H1 (cell line): ENCODE data around the gene NFAM1. TPM values are rescaled to one million over a fixed set of nuclear protein-coding genes. Genes with fewer than 3 reads are reported as not detected.
A peak's percentile ranks its signal among the peaks of the same experiment; 100 is the strongest.

Experiments
- CTCF ChIA-PET: fragments of 300-600 bp; sonication (Branson Sonifier 250); formaldehyde crosslinking; loops from one replicate; lab custom pipeline; 2021; ENCODE audit not compliant: partially characterized antibody; lab: Charles Lee
- POLR2A ChIA-PET: fragments of 300-600 bp; sonication (Branson Sonifier 250); formaldehyde crosslinking; loops from one replicate; lab custom pipeline; 2021; ENCODE audit warnings: inconsistent platforms; ENCODE audit not compliant: partially characterized antibody; lab: Charles Lee
- DNase-seq, 2 experiments: peaks; one replicate each; pipeline versions ENCODE4 v3.0.0 to v3.0.0-alpha.2; 2010 to 2022; ENCODE audit warnings: low spot score in 2 of 2, low read depth in 1 of 2, mixed read lengths in 1 of 2
- FAIRE-seq: peaks from 2 replicates; lab custom pipeline; 2011; peaks lifted over from hg19 to GRCh38; lab: Jason Lieb, UNC
- H2AFZ ChIP-seq: 2 replicates; pipeline ENCODE4 v1.8.1; 2012; ENCODE audit warnings: low read length, inconsistent platforms
- H2AK5ac ChIP-seq: 2 replicates; pipeline ENCODE4 v1.6.1; 2013; ENCODE audit warnings: low read depth, low read length
- H2BK120ac ChIP-seq: replicated peaks from 2 replicates; pipeline ENCODE3; 2013; ENCODE audit warnings: low read depth, low read length, inconsistent platforms
- H2BK12ac ChIP-seq: 2 replicates; pipeline ENCODE4 v1.6.1; 2013; ENCODE audit warnings: low read depth, low read length
- H2BK15ac ChIP-seq: 2 replicates; pipeline ENCODE4 v1.6.1; 2013; ENCODE audit warnings: low read length
- H2BK20ac ChIP-seq: 2 replicates; pipeline ENCODE4 v1.6.1; 2013; ENCODE audit warnings: low read length
- H2BK5ac ChIP-seq: 2 replicates; pipeline ENCODE4 v1.6.1; 2013; ENCODE audit warnings: low read depth, low read length
- H3K14ac ChIP-seq: 2 replicates; pipeline ENCODE4 v1.6.1; 2013; ENCODE audit warnings: inconsistent platforms; ENCODE audit not compliant: insufficient read length
- H3K18ac ChIP-seq: 2 replicates; pipeline ENCODE4 v1.6.1; 2013; ENCODE audit warnings: low read length; ENCODE audit errors: extremely low read depth
- H3K23ac ChIP-seq: 2 replicates; pipeline ENCODE4 v1.6.1; 2013; ENCODE audit warnings: inconsistent platforms; ENCODE audit not compliant: insufficient read length
- H3K23me2 ChIP-seq: 2 replicates; pipeline ENCODE4 v1.6.1; 2013; ENCODE audit warnings: low read depth, low read length
- H3K27ac ChIP-seq: 2 replicates; pipeline ENCODE4 v1.6.1; 2011; ENCODE audit warnings: low read depth, low read length, inconsistent platforms
- H3K27me3 ChIP-seq, 4 experiments: replicated peaks in 1 of 4; 1 replicate in 1 of 4; 2 replicates in 3 of 4; pipeline versions ENCODE4 v1.6.1 to v1.8.1; 2011 to 2013; ENCODE audit warnings: low read length in 3 of 4, mild to moderate bottlenecking in 3 of 4, inconsistent platforms in 2 of 4, mixed read lengths in 2 of 4, moderate library complexity in 1 of 4; ENCODE audit not compliant: control insufficient read depth in 3 of 4, insufficient read depth in 3 of 4; ENCODE audit errors: extremely low read depth in 1 of 4
- H3K36me3 ChIP-seq, 4 experiments: 2 replicates each; pipeline versions ENCODE4 v1.6.1 to v1.8.1; 2011 to 2013; ENCODE audit warnings: mild to moderate bottlenecking in 4 of 4, low read length in 3 of 4, moderate library complexity in 2 of 4, control low read depth in 1 of 4, inconsistent platforms in 1 of 4; ENCODE audit not compliant: insufficient read depth in 4 of 4, control insufficient read depth in 2 of 4
- H3K4ac ChIP-seq: replicated peaks from 2 replicates; pipeline ENCODE3; 2013; ENCODE audit warnings: low read length, low read depth, mixed read lengths, inconsistent platforms; ENCODE audit not compliant: insufficient read length
- H3K4me1 ChIP-seq, 4 experiments: replicated peaks in 1 of 4; 1 replicate in 1 of 4; 2 replicates in 3 of 4; pipeline versions ENCODE4 v1.6.1 to v1.8.1; 2011 to 2013; ENCODE audit warnings: low read length in 3 of 4, inconsistent platforms in 2 of 4, mixed read lengths in 1 of 4; ENCODE audit not compliant: insufficient read depth in 4 of 4, control insufficient read depth in 3 of 4
- H3K4me2 ChIP-seq, 2 experiments: 2 replicates each; pipeline versions ENCODE4 v1.6.1 to v1.8.1; 2011 to 2013; ENCODE audit warnings: low read depth in 2 of 2, low read length in 2 of 2, control low read depth in 1 of 2, inconsistent platforms in 1 of 2, mild to moderate bottlenecking in 1 of 2; ENCODE audit not compliant: insufficient read depth in 1 of 2
- H3K4me3 ChIP-seq, 4 experiments: fragments of 200-600, 300-600 bp in 1 of 4; sonication (generic), shearing (Covaris generic), sonication (Bioruptor Twin) in 1 of 4; 2 replicates each; pipeline versions ENCODE4 v1.5.1 to v1.8.1; 2011 to 2016; ENCODE audit warnings: low read length in 4 of 4, low read depth in 3 of 4, control low read depth in 2 of 4, inconsistent platforms in 2 of 4, mild to moderate bottlenecking in 2 of 4, mixed read lengths in 1 of 4, moderate library complexity in 1 of 4; ENCODE audit not compliant: insufficient read depth in 2 of 4; ENCODE audit errors: extremely low read depth in 1 of 4
- H3K56ac ChIP-seq: replicated peaks from 2 replicates; pipeline ENCODE3; 2013; ENCODE audit warnings: low read depth, mild to moderate bottlenecking, mixed read lengths, low read length, inconsistent platforms; ENCODE audit not compliant: insufficient read length
- H3K79me1 ChIP-seq: 2 replicates; pipeline ENCODE4 v1.6.1; 2013; ENCODE audit warnings: low read depth, low read length, control low read depth
- H3K79me2 ChIP-seq, 2 experiments: 2 replicates each; pipeline versions ENCODE4 v1.6.1 to v1.8.1; 2012 to 2013; ENCODE audit warnings: low read length in 2 of 2, mild to moderate bottlenecking in 2 of 2, inconsistent platforms in 1 of 2; ENCODE audit not compliant: insufficient read depth in 2 of 2, control insufficient read depth in 1 of 2
- H3K9ac ChIP-seq, 4 experiments: replicated peaks in 1 of 4; 1 replicate in 1 of 4; 2 replicates in 3 of 4; pipeline versions ENCODE4 v1.6.1 to v1.8.1; 2011 to 2013; ENCODE audit warnings: low read depth in 3 of 4, low read length in 3 of 4, control low read depth in 2 of 4, mild to moderate bottlenecking in 2 of 4, moderate library complexity in 2 of 4, inconsistent platforms in 1 of 4; ENCODE audit errors: extremely low read depth in 1 of 4
- H3K9me3 ChIP-seq, 2 experiments: 2 replicates each; pipeline versions ENCODE4 v1.6.1 to v1.8.1; 2012 to 2013; ENCODE audit warnings: mild to moderate bottlenecking in 2 of 2, moderate library complexity in 2 of 2, control low read depth in 1 of 2, inconsistent platforms in 1 of 2, low read depth in 1 of 2, low read length in 1 of 2, mixed read lengths in 1 of 2; ENCODE audit not compliant: insufficient read depth in 2 of 2
- H4K20me1 ChIP-seq, 2 experiments: replicated peaks in 1 of 2; 2 replicates each; pipeline versions ENCODE3 to v1.8.1; 2011 to 2013; ENCODE audit warnings: inconsistent platforms in 2 of 2, low read length in 2 of 2, mild to moderate bottlenecking in 1 of 2; ENCODE audit not compliant: insufficient read depth in 2 of 2, control insufficient read depth in 1 of 2
- H4K5ac ChIP-seq: 2 replicates; pipeline ENCODE4 v1.6.1; 2013; ENCODE audit warnings: low read length, low read depth, mixed read lengths, inconsistent platforms; ENCODE audit not compliant: insufficient read length
- H4K8ac ChIP-seq: 2 replicates; pipeline ENCODE4 v1.8.0; 2013; ENCODE audit warnings: mild to moderate bottlenecking, moderate library complexity, low read length, inconsistent platforms; ENCODE audit not compliant: insufficient read depth; ENCODE audit errors: extremely low read depth
- H4K91ac ChIP-seq: replicated peaks from 2 replicates; pipeline ENCODE3; 2013; ENCODE audit warnings: low read length, mixed read lengths, inconsistent platforms; ENCODE audit not compliant: insufficient read length
- BRCA1 ChIP-seq: IDR thresholded peaks from 2 replicates; pipeline ENCODE4 v1.6.1; 2012; ENCODE audit warnings: low read depth, low read length, improper control_type of control experiment
- MAFK ChIP-seq: IDR thresholded peaks from 2 replicates; pipeline ENCODE4 v1.6.1; 2012; ENCODE audit warnings: low read depth, mild to moderate bottlenecking, improper control_type of control experiment, low read length
- SIN3A ChIP-seq, 2 experiments: IDR thresholded peaks in 1 of 2; conservative IDR thresholded peaks in 1 of 2; 2 replicates each; pipeline ENCODE4 v1.6.1; 2011 to 2012; ENCODE audit warnings: low read length in 2 of 2, improper control_type of control experiment in 1 of 2, low read depth in 1 of 2, mild to moderate bottlenecking in 1 of 2
- TCF12 ChIP-seq: IDR thresholded peaks from 2 replicates; pipeline ENCODE4 v1.6.1; 2011; ENCODE audit warnings: low read depth, mild to moderate bottlenecking, low read length
- WGBS, 2 experiments: shearing (Covaris generic) in 1 of 2; methylation state at CpG; one replicate each; pipeline versions ENCODE4 v1.1.6 to v1.1.7; 2013 to 2015; ENCODE audit warnings: low lambda C conversion rate in 2 of 2, mixed read lengths in 2 of 2, inconsistent platforms in 1 of 2, low coverage in 1 of 2, missing lambda C conversion rate in 1 of 2; ENCODE audit not compliant: insufficient replicate concordance in 2 of 2, insufficient coverage in 1 of 2, insufficient read length in 1 of 2; ENCODE audit errors: extremely low coverage in 1 of 2, missing lambda C conversion rate in 1 of 2; 5-methylcytosine and 5-hydroxymethylcytosine counted together
- polyA plus RNA-seq, 7 experiments: library from polyadenylated mRNA; depleted of rRNA in 3 of 7; stranded (reverse) in 5 of 7; unstranded in 2 of 7; fragments of >200 nt in 5 of 7; fragments of 200-250 nt in 2 of 7; gene quantifications; 1 replicate in 5 of 7; 2 replicates in 1 of 7; 4 replicates in 1 of 7; pipeline versions ENCODE4 v1.2.1 to v1.2.3, GENCODE V29; 2011 to 2013; ENCODE audit warnings: missing spikeins in 2 of 7, mixed read lengths in 2 of 7
- total RNA-seq: library from RNA; stranded (reverse); fragmentation: NEBNext Ultra II Directional; extraction: Animal tissue kit (Norgen Biotek cat#: 25700); gene quantifications from 2 replicates; pipeline ENCODE4 v1.2.1, GENCODE V29; 2021
- TF ChIP-seq, protein P1 (sequence below): IDR thresholded peaks from 2 replicates; pipeline ENCODE4 v1.6.1; 2011; ENCODE audit warnings: low read depth, mild to moderate bottlenecking, low read length; ENCODE audit not compliant: insufficient read depth
- TF ChIP-seq, protein P2 (sequence below), 3 experiments: IDR thresholded peaks; 1 replicate in 2 of 3; 2 replicates in 1 of 3; pipeline versions ENCODE4 v1.5.1 to v1.6.1; 2011; ENCODE audit warnings: low read length in 3 of 3, mild to moderate bottlenecking in 3 of 3, inconsistent platforms in 2 of 3, low read depth in 1 of 3, moderate library complexity in 1 of 3; ENCODE audit not compliant: insufficient read depth in 1 of 3; ENCODE audit errors: control extremely low read depth in 1 of 3
- TF ChIP-seq, protein P3 (sequence below): IDR thresholded peaks from 2 replicates; pipeline ENCODE4 v1.6.1; 2012; ENCODE audit warnings: low read length, inconsistent platforms

NFAM1 gene
- total and polyA plus RNA-seq, 2 of the 8 experiments (the other 6 are each of a cell fraction or from before 2014, with no cell fraction given): 0.62 to 0.73 TPM

DNA sequence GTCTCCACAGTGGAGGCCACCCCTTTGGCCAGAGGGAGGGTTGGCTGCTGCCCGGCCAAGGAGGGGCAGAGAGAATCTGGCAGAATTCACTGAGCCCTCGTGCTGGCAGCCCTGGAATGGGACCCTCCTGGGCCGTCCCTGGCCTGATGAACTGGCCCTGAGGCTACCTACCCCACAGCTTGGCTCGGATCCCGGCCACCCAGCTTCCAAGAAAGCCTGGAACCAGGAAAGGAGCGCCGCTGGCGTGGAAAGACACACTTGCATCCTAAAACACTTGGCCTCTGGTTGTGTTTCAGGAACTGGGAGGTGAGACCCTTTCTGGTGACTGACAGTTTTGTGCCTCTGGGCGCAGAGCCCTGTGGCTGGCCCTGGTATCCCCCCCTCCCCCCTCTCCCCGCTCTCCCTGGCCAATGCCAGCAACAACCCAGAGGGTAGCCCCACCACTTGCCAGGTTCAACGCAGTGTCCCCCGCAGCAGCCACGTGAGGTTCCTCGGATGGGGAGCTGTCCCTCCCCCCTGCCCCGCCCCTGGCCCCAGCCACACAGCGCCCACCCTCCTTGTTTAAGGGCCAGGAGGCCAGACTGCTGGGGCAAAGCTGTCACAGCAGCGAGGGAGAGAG lies 693 bp downstream of the NFAM1 start:
- CTCF ChIA-PET: interaction anchor here (0.8 to 8.0 kb wide), 14 partner anchors 12 to 262 kb away, joined by 3 to 48 read pairs (median 4); no protein-coding TSS in a partner anchor
- no peak for FAIRE-seq
- peaks cover 0 to 5% (median 3%) of the 10 kb centered on the region in 4 experiments; a peak in 3 of 7 replicates for H3K27me3 ChIP-seq
- TF ChIP-seq, protein P1, sequence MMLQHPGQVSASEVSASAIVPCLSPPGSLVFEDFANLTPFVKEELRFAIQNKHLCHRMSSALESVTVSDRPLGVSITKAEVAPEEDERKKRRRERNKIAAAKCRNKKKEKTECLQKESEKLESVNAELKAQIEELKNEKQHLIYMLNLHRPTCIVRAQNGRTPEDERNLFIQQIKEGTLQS: no peak
- TF ChIP-seq TCF12: no peak
- no peak for TF ChIP-seq BRCA1
- no peak for TF ChIP-seq SIN3A (conservative IDR thresholded peaks at IDR 0.05 in 1 of 2, IDR thresholded peaks at IDR 0.05 in 1 of 2; ENCODE audit: low read depth in 1 of 2, low read length in 2 of 2)
- TF ChIP-seq, protein P2, sequence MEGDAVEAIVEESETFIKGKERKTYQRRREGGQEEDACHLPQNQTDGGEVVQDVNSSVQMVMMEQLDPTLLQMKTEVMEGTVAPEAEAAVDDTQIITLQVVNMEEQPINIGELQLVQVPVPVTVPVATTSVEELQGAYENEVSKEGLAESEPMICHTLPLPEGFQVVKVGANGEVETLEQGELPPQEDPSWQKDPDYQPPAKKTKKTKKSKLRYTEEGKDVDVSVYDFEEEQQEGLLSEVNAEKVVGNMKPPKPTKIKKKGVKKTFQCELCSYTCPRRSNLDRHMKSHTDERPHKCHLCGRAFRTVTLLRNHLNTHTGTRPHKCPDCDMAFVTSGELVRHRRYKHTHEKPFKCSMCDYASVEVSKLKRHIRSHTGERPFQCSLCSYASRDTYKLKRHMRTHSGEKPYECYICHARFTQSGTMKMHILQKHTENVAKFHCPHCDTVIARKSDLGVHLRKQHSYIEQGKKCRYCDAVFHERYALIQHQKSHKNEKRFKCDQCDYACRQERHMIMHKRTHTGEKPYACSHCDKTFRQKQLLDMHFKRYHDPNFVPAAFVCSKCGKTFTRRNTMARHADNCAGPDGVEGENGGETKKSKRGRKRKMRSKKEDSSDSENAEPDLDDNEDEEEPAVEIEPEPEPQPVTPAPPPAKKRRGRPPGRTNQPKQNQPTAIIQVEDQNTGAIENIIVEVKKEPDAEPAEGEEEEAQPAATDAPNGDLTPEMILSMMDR (IDR thresholded peaks at IDR 0.05; ENCODE audit: control extremely low read depth in 1 of 3, insufficient read depth in 1 of 3, low read depth in 1 of 3, low read length in 3 of 3): no peak
- TF ChIP-seq, protein P3, sequence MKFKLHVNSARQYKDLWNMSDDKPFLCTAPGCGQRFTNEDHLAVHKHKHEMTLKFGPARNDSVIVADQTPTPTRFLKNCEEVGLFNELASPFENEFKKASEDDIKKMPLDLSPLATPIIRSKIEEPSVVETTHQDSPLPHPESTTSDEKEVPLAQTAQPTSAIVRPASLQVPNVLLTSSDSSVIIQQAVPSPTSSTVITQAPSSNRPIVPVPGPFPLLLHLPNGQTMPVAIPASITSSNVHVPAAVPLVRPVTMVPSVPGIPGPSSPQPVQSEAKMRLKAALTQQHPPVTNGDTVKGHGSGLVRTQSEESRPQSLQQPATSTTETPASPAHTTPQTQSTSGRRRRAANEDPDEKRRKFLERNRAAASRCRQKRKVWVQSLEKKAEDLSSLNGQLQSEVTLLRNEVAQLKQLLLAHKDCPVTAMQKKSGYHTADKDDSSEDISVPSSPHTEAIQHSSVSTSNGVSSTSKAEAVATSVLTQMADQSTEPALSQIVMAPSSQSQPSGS: no peak
- TF ChIP-seq MAFK: no peak

More for the DNA sequence above, 693 bp downstream of the NFAM1 start:
- Histone ChIP-seq H4K20me1 (no peaks in the 10 kb centered on the region), H3K18ac (peak overlapping the region; percentile 38; the same call in 1 of the 2 replicates), H2BK5ac (peak overlapping the region; percentile 44; the same call in 1 of the 2 replicates), H3K23me2 (no peaks in the 10 kb centered on the region), H2BK20ac (no peak overlapping the region), H2AFZ (no peak overlapping the region), H3K4me2 (peak overlapping the region in 1 of 2 experiments; percentile 35; a peak in 3 of 4 replicates), H3K56ac (no peak overlapping the region), H4K91ac (no peak overlapping the region), H3K9me3 (no peaks in the 10 kb centered on the region), H2BK120ac (no peak overlapping the region), H2BK15ac (no peak overlapping the region), H2AK5ac (no peak overlapping the region), H3K4ac (no peak overlapping the region), H4K5ac (no peak overlapping the region), H3K9ac (no peak overlapping the region), H3K27ac (no peak overlapping the region), H3K14ac (no peak overlapping the region), H3K4me3 (peak overlapping the region in 1 of 4 experiments; percentile 37; a peak in 1 of 8 replicates), H2BK12ac (no peak overlapping the region), H3K36me3 (no peaks in the 10 kb centered on the region), H3K23ac (no peak overlapping the region), H3K79me2 (no peaks in the 10 kb centered on the region), H3K79me1 (no peaks in the 10 kb centered on the region), H4K8ac (no peak overlapping the region; the same call in 1 of the 2 replicates), H3K4me1 (peaks cover 6 to 18% (median 15%) of the 10 kb centered on the region in 4 experiments)
- POLR2A ChIA-PET: interaction anchor here (0.5 to 1.7 kb wide), 8 partner anchors 11 to 395 kb away, joined by 3 to 6 read pairs (median 4); no protein-coding TSS in a partner anchor
- WGBS, 2 experiments: 79% methylated on average over 8 of the region's 17 CpGs; no CpG with 5 or more reads in 1 of the 2 experiments
- DNase-seq: no peak
